ENCODE measurements around the gene KIF13A. TPM values are rescaled to one million over a fixed set of nuclear protein-coding genes. Genes with fewer than 3 reads are reported as not detected.
"Not testable (repeated sequence)": the region's sequence is repeated elsewhere in the genome, so short reads cannot be mapped to it uniquely, and the experiment has no call there.

Gene KIF13A
- total RNA-seq, 3 donors from 2014 or later = 40.0 to 60.4 (median 49.6) TPM

DNA sequence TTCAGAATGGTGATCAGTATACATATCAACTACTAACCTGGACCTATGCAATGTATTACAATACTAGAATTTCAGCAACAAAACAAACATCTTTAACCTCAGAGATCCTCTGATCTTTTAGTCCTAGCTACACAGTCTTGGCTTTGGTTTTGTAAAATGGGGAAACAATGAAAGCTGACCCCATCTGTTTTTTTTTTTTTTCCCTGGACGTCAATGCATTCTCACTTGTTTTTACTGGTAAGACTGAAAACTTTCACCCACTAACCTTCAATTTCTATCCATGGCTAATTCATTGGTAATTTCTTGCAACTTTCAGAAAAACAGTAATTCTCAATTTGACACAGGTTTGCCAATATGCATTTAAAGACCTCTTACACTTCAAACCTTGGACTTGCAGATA, 3.0 kb downstream of the KIF13A start:
- peak overlapping the region; percentile 48 to 62 for H3K27ac ChIP-seq
- H3K36me3 ChIP-seq = no peaks in the 10 kb centered on the region
- H3K27me3 ChIP-seq = no peaks in the 10 kb centered on the region
- no peak for DNase-seq (ENCODE audit: low spot score in 2 of 2)
- H3K4me1 ChIP-seq = no peaks in the 10 kb centered on the region
- peak overlapping the region in 2 of 3 donors; percentile 69 to 82 for H3K4me3 ChIP-seq
- intact Hi-C loops (cut with DNase I; ENCODE audit: low total_unique reads) = no loop called here
- TF ChIP-seq, protein P1, sequence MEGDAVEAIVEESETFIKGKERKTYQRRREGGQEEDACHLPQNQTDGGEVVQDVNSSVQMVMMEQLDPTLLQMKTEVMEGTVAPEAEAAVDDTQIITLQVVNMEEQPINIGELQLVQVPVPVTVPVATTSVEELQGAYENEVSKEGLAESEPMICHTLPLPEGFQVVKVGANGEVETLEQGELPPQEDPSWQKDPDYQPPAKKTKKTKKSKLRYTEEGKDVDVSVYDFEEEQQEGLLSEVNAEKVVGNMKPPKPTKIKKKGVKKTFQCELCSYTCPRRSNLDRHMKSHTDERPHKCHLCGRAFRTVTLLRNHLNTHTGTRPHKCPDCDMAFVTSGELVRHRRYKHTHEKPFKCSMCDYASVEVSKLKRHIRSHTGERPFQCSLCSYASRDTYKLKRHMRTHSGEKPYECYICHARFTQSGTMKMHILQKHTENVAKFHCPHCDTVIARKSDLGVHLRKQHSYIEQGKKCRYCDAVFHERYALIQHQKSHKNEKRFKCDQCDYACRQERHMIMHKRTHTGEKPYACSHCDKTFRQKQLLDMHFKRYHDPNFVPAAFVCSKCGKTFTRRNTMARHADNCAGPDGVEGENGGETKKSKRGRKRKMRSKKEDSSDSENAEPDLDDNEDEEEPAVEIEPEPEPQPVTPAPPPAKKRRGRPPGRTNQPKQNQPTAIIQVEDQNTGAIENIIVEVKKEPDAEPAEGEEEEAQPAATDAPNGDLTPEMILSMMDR (IDR thresholded peaks at IDR 0.05) = no peak
- TF ChIP-seq POLR2A (IDR thresholded peaks at IDR 0.05) = no peak
- no peak for TF ChIP-seq POLR2AphosphoS5 (IDR thresholded peaks at IDR 0.05)
- no peaks in the 10 kb centered on the region for H3K9me3 ChIP-seq

DNA sequence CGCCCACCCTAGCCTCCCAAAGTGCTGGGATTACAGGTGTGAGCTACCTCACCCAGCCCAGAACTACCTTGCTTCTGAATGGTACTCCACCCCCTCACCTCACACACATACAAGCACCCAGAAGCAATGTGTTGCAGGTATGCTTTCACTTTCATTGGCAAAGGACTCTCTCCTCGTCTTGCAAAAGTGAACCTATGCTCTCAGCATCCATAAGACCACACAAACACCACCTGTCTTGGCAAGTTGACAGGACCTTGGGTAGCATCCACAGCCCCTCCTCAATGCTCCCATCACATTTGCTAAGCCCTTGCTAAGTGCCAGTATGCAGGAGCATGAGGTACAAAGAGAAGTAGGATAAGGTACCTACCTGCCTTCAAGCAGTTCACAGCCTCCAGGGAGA, 3.7 kb downstream of the KIF13A start:
- intact Hi-C loops (cut with DNase I; ENCODE audit: low total_unique reads) = no loop called here
- Histone ChIP-seq H3K36me3 (no peaks in the 10 kb centered on the region), H3K4me1 (no peaks in the 10 kb centered on the region), H3K4me3 (peak overlapping the region in 2 of 3 donors; percentile 0 to 42), H3K27me3 (no peaks in the 10 kb centered on the region), H3K9me3 (no peaks in the 10 kb centered on the region), H3K27ac (peak overlapping the region; percentile 48 to 62)
- DNase-seq (ENCODE audit: low spot score in 2 of 2) = no peak
- TF ChIP-seq, protein P1 (IDR thresholded peaks at IDR 0.05) = no peak
- TF ChIP-seq POLR2AphosphoS5 (IDR thresholded peaks at IDR 0.05) = no peak
- no peak for TF ChIP-seq POLR2A (IDR thresholded peaks at IDR 0.05)

DNA sequence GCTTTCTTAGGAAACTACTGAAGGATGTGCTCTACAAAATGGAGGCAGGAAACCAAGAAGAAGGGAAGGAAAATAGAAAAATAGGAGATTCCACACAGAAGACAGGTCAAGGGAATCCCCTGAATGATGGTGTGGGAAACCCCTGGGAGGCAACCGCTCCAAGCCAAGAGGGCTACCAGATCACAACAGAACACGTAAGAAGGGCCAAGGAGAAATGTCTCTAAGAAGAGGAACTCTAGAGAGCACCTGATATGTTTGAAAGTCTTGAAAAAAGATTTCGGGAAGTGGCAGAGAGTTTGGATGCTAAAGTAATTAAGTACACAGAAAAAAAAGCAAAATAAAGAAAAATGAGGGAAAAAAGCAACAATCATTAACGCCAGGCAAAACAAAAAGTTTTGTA, 7.1 kb downstream of the KIF13A start:
- intact Hi-C loops (cut with DNase I; ENCODE audit: low total_unique reads) = no loop called here
- TF ChIP-seq POLR2A (IDR thresholded peaks at IDR 0.05) (no peak), POLR2AphosphoS5 (IDR thresholded peaks at IDR 0.05) (no peak)
- TF ChIP-seq, protein P1 (IDR thresholded peaks at IDR 0.05) = no peak
- Histone ChIP-seq H3K9me3 (no peaks in the 10 kb centered on the region), H3K36me3 (no peaks in the 10 kb centered on the region), H3K4me1 (no peaks in the 10 kb centered on the region), H3K27ac (peak overlapping the region in 1 of 2 donors; percentile 55), H3K27me3 (no peaks in the 10 kb centered on the region), H3K4me3 (no peak overlapping the region)
- DNase-seq (ENCODE audit: low spot score in 2 of 2) = no peak

DNA sequence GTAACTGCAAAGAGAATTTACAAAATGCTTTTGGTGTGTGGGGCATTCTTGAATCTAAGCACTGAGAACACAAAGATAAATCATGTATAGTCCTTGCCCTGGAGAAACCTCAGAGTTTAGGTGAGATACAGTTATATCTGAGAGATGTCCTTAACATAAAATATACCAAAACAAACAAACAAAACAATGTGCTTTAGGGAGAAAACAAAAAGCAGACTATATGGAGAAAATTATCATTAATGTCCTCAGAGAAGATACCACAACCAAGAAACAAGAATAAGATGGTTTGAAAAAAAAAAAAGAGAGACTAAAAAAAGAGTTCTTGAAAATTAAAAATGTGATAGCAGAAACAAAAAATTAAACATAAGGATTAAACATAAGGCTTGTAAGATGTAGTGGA, 8.0 kb downstream of the KIF13A start:
- Histone ChIP-seq H3K9me3 (no peaks in the 10 kb centered on the region), H3K36me3 (no peaks in the 10 kb centered on the region), H3K4me3 (no peak overlapping the region), H3K27me3 (no peaks in the 10 kb centered on the region), H3K4me1 (no peaks in the 10 kb centered on the region), H3K27ac (no peak overlapping the region)
- no peak for DNase-seq (ENCODE audit: low spot score in 2 of 2)
- TF ChIP-seq POLR2A (IDR thresholded peaks at IDR 0.05) (no peak), POLR2AphosphoS5 (IDR thresholded peaks at IDR 0.05) (no peak)
- TF ChIP-seq, protein P1 (IDR thresholded peaks at IDR 0.05) = no peak
- intact Hi-C loops (cut with DNase I; ENCODE audit: low total_unique reads) = no loop called here

GRCh38 chr6:17976258-17976657, 11.2 kb downstream of the KIF13A start:
- H3K27me3 ChIP-seq; DNase-seq (ENCODE audit: low spot score in 2 of 2); H3K4me3 ChIP-seq; H3K4me1 ChIP-seq; intact Hi-C loops (cut with DNase I; ENCODE audit: low total_unique reads); H3K9me3 ChIP-seq; H3K27ac ChIP-seq; H3K36me3 ChIP-seq: not testable (repeated sequence)

Measured in breast epithelium (tissue), 4 donors.